GM19395 (cell line): ENCODE measurements around the gene GANAB.
"Not testable (repeated sequence)": the region's sequence is repeated elsewhere in the genome, so short reads cannot be mapped to it uniquely, and the experiment has no call there.

ENCODE experiments used
- ATAC-seq: cut with Tn5 transposase; IDR thresholded peaks from one replicate; pipeline ENCODE4 v1.9.1; 2021; ENCODE audit warnings: mild to moderate bottlenecking, moderate library complexity; ENCODE audit not compliant: unreplicated experiment

Gene GANAB

DNA sequence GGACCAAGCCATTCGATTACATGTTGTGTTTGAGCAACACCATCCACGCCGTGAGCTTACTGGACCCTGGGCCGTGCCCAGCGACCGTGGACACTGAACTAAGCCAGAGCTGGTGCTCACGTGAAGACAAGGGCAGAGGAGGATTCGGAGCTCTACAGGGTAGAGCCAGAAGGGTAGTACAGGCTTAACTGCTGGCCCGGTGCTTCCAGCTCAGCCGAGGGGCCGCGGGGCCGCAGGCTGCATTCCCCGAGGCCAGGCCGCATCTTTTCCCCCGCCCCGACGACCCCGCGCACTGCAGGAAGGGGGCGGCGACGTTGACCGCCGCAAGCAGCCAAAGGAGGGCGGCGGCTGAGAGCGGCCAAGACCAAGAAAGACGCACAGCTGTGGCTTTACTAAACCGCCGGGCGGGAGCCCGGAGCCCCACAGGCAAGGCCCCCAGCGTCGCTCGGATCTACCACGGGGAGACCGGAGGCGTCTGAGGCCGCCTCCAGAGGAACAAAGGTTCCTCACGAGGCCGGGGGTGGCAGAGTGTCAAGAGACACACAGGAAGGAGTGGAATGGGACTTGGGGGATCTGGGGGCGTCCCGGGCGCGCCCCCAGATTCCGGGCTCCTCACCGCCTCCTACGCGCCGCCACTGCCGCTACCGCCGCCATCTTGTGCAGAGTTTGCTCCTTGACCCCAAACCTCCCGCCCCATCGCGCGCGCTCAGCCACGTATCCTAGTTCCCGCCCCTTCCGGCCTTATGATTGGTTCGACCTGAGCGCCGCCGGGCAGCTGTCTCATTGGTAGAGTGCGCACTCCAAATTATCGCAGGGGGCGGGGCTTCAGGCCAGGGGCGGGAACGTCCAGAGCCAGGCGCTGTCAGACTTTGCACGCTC lies at the start of gene GANAB:
TSS of gene GANAB (minus strand) at position 668 of the 879 bp plus-strand sequence. CDS start at position 654, 14 bp downstream.
- peak; percentile 89 for ATAC-seq

DNA sequence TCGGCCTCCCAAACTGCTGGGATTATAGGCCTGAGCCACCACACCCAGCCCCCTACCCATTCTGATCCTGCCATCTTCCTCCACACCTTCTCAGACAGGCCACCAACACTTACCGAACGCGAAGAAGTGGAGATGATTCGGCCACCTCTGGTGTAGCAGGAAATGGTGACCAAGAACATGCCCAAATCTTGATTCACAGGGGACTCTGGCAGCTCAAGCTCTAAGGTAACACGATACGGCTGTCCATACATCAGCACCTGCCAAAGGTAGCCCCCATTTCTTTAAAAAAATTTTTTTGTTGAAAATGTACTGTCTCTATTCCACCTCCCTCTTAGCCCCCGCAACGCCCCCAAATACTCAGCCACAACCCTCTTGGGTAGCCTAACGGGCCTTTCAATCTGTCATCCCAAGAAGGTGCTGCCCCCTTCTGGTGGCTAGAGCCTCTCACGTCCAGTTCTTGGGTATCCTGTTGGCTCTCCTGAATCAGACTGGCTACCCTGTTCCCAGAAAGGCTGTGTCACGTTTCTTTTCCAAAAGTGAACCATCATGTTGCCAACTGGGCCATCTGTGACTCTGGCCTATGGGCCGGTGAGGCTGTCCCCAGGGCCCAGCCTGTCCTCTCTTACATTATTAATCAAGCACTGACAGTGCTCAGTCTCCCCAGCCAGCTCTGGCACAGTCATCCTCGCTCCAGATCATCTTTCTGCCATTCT lies 48.2 kb upstream of the GANAB start:
- no peak for ATAC-seq

DNA sequence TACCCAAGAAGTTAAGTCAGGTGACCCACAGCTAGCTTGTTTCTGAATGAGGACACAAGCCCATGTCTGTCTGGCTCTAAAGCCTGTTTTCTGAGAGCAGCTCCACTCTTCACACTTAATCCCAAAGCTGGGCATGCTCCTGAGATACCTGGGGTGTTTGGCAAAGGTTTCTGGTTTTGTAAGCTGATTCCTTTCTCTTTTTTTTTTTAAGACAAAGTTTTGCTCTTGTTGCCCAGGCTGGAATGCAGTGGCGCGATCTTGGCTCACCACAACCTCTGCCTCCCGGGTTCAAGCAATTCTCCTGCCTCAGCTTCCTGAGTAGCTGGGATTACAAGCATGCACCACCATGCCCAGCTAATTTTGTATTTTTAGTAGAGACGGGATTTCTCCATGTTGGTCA lies 47.2 kb upstream of the GANAB start:
- ATAC-seq = not testable (repeated sequence)

DNA sequence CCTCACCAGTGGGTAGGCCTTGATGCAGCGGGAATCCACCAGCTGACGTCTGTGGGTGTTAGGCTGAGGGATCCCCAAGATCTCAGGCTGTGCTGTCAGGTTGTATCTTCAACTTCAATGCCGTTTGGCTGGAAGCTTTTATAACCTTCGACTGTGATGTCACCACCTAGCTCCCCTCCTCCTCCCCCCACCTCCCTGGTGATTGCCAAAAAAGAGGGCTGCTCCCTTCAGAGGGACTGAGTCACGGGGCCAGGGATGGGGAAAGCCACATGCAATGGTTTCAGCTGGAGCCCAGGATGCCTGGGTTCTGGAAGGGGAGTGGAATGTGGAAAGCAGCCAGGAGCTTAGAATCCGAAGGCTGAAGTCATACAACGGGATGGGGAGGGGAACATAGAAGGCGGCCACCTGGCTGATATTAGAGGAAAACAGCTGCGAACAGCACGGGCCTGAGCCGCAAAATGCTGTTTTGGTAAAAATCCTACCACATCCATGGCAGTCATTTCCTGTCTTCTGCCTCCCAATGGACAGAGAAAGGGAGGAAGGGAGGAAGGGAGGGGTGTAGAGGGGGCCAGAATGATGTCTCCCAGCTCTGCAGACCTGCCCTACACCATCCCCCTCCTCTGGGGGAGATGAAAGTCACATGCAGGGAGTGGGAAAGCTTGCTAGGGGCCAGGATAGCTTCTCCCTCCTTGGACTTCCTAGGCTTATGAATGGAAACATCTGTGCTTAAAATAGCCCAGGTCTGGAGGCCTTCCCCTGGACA lies 43.2 kb upstream of the GANAB start, which contains the start of gene LRRN4CL:
TSS of gene LRRN4CL (minus strand) at position 110 of the 763 bp plus-strand sequence. CDS start 1,022 bp downstream, outside the sequence.
- ATAC-seq = no peak

DNA sequence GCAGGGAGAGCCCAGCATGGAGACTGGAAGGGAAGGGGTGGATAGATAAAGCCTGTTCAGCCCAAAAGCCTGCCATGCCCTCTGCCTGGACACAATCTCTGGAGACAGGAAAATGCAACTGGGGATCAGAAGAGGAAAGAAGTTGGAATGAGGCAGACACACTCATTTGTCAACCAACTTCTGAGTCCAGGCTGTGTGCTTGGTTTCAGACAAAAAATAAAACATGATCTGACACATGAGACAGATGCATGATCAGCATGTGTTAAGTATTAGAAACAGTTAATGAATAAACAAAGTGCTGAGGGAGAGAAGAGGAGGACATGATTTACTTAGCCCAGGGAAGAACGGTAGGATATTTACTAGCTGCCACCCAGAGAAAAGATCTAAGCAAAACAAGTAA lies 42.1 kb upstream of the GANAB start:
- ATAC-seq = no peak

DNA sequence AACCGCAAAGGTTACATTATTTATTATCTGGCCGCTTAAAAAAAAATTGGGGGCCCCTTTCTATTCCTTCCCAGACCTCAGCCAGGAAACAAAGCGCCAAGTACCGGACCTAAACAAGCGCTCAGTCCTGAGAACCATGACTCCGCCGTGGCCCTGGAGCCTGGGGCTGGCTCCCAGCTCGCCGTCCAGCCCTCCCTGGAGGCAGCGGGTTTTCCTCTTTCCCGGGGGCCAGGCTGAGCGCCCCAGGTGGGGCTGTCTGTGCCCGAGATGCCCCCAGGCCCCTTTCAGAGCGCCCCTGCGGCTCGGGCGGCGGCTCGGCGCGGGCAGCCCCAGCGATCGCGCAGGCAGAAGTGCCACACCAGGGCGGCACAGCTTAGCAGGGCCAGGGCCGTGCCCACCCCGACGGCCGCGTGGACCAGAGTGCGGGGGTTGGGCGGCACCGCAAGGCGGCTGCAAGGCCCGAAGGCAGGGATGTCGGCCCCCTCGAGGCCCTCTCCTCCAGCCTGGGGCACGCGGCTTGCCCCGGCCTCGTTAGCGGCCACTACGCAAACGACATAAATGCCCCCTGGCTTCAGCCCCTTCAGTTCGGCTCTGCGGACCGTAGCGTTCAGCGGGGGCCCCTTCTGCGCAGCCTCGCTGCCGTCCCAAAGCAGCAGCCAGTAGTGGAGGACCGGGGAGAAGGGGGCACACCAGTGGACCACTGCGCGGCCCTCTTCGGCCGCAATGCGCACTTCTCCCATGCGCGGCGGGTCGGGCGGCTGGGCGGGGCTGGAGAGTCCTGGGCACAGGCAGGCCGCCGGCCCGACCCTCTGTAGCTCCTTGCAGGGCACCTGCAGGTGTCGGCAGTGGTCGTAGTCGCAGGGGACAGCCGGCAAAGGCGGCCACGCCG lies 41.3 kb upstream of the GANAB start:
- no peak for ATAC-seq

DNA sequence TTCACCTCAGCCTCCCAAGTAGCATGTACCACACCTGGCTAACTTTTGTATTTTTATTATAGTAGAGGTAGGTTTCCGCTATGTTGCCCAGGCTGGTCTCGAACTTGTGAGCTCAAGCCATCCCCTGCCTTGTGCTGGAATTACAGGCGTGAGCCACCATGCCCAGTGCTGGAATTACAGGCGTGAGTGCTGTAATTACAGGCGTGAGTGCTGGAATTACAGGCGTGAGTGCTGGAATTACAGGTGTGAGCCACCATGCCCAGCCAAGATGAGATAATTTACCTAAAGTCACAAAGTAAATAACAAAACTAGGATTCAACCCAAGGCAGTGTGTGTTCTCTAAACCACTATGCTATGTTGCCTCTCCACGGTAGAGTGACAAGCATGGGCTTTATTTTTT lies 36.1 kb upstream of the GANAB start:
- ATAC-seq = no peak

DNA sequence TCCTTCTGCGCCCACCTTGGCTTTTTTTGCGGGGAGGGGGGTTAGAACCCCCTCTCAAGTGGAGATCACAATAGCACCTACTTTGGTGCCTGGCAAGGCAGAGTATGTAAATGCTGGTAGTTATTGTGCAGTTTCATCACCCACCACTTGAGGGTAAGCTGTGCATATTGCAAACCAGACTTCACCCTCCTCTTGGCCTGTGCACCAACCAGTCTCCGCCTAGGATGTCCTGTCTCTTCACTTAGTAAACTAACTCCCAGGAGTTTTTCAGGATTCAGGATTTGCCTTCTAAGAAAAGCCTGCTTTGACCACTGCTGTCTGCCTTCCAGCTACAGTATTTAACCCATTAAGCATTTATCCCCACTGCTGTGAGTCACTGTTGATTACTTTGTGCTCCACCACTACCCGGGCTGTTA lies 34.4 kb upstream of the GANAB start:
- ATAC-seq = no peak

DNA sequence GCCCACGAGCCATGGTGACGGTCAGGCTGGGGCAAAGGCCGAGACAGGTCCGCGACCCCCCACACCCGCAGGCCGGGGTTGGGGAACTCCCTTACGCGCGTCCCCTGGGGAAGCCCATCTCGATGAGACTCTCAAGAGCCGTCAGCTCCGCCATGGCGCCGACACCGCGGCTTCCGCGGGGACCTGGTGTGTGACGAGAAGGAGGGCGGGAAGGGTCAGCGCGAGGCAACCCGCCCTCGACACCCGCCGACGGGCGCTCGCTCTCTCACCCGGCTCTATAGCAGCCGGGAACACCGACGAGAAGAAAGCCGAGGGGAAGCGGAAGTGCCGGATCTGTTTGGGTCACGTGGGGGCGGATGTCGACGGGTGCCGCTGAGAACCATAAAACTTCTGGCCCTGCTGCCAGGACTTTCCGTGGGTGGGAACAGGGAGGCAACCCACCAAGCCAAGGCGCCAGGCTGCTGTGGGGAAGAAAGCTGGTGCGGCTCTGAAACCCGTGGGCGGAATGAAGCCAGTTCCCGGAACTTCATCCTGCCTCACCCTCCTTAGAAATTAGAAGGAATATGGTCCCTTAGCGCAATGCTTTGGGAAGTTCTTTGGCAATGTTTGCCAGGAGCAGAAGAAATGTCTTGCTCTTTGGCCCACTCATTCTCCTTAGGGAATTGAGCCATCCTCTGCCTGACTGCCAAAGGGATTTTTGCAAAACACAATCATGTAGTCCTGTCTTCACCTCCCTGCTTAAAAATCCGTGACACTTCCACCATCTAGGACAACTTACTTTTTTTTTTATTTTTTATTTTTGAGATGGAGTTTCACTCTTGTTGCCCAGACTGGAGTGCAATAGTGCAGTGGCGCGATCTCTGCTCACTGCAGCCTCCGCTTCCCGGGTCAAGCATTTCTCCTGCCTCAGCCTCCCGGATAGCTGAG lies 32.6 kb upstream of the GANAB start, which contains the start of gene UBXN1:
TSS of gene UBXN1 (minus strand) at position 304 of the 927 bp plus-strand sequence. CDS start at position 154, 150 bp downstream.
- peak; percentile 84 for ATAC-seq

DNA sequence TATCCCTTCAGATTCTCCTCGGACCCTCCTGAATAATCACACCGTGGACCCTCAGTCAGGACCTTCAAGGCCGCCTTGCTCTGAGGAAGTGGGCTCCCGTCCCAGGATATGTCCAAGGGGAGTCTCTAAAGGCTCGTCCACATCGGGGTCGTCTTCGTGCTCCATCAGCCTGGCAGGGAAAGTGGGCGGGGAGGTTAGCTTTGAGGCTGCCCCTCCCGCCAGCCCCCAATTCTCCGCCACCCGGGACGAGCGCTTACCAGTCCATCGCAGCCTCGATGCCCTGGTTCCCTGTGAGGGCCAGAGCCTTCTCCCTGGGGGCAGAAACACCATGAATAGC lies 32.0 kb upstream of the GANAB start:
- ATAC-seq = no peak

DNA sequence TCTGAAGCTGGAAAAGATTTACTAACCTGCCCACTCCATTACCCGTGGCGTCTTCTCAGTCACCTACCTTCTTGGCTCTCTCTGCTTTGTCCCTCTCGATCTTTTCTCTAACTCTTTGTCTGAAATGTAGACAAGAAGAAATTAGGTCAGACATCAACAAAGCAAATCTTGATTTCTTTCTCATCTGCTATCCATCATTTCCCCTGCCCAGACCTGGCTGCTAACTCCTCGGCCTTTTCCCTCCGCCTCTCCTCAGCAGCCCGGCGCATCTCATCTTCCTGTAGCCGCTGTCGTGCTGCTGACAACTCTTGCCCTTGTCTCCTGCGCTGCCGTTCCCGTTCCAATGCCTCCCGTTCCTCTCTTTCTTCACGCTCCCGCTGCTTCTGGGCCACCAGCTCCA lies 31.3 kb upstream of the GANAB start:
- ATAC-seq = no peak

DNA sequence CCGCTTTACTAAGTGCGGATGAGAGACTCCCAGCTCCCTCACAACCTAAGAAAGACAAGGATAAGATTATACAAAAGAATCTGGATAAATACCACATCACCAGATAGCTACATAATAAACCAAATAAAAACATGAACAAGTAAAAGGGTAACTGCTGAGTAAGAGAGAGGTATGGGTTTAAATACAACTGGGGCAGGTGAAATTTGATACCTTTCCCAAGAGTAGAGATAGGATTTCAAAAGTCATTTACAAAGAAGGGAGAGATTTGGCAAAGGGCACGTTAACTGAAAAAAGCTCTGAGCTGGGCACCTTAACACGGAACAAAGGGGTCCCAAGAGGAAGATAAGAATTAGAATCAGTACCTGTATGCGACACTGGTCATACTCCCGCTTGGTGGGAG lies 30.7 kb upstream of the GANAB start:
- no peak for ATAC-seq

DNA sequence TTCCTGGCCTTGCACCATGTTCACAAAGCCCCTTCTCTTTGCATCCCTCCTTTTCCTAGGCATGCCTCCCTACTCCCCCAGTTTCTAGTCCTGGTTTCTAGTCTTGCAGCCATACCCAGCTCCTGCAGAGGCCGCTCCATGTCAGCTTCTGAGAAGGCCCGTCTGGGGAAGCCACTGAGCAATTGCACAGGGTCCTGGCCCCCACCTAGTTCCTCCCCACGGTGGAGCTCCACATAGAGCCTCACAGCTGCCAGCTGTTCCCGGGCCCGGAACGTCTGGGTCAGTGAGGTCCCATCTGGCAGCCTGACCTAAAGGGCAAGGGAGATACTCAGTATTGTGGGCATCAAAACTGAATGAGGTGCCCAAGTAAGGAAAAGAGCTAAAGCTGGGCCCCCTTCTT lies 30.3 kb upstream of the GANAB start:
- ATAC-seq = no peak

DNA sequence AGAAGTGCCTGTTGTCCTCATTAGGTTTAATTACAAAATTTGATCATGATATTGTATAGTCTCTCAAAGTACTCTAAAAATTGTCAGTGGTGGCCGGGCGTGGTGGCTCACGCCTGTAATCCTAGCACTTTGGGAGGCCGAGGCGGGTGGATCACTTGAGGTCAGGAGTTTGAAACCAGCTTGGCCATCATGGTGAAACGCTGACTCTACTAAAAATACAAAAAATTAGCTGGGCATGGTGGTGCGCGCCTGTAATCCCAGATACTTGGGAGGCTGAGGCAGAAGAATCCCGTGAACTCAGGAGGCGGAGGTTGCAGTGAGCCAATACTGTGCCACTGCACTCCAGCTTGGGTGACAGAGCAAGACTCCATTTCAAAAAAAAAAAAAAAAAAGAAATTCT lies 29.0 kb upstream of the GANAB start:
- not testable (repeated sequence) for ATAC-seq

DNA sequence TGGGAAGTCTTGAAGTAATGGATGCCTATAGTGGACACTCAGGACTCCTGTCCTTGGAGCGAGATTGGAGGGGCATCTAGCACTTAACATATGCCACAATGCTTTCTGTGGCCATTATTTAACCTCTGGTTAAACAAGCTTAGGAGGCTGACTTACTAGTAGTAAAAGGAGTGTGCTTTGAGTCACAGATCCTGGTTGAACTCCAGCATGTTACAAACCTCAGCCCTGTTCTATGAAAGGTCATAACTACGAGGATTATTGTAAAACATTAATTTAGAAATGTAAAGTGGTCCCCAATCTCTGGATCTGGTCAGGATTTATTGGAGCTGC lies 26.7 kb upstream of the GANAB start:
- ATAC-seq = no peak

DNA sequence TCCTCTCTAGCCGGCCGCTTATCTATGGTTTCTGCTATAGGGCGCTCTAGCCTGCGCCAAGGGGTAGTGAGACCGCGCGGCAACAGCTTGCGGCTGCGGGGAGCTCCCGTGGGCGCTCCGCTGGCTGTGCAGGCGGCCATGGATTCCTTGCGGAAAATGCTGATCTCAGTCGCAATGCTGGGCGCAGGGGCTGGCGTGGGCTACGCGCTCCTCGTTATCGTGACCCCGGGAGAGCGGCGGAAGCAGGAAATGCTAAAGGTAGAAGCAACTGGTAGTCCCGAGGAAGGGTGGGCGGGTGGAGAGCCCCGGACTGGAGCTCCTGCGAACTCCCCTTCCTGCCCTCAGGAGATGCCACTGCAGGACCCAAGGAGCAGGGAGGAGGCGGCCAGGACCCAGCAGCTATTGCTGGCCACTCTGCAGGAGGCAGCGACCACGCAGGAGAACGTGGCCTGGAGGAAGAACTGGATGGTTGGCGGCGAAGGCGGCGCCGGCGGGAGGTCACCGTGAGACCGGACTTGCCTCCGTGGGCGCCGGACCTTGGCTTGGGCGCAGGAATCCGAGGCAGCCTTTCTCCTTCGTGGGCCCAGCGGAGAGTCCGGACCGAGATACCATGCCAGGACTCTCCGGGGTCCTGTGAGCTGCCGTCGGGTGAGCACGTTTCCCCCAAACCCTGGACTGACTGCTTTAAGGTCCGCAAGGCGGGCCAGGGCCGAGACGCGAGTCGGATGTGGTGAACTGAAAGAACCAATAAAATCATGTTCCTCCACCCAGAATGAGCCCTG lies 25.4 kb upstream of the GANAB start, which contains the start of the genes LBHD1 and UQCC3:
TSS of gene LBHD1 (minus strand) at position 660 of the 782 bp plus-strand sequence. CDS start 2,236 bp downstream, outside the sequence.
TSS of gene UQCC3 (plus strand) at position 66 of the 782 bp plus-strand sequence. CDS start at position 139, 73 bp downstream.
- ATAC-seq = peak; percentile 63

DNA sequence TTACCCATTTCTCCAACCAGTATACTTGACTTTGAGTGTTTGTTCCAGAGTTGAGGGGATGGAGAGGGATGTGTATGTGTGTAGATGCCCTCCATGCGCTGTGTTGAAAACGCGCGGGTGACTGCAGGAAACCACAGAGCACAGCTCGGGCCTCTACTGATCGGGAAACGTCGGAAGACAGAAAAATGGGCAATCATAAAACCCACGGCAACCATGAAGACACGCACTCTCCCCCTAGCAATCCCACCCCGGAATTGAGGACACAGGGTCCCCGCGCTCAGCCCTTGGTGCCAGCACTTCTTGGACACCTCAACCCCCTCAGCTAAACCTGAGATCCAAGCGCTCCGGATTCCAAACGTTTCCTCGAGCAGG lies 24.8 kb upstream of the GANAB start:
- ATAC-seq = peak; percentile 6

DNA sequence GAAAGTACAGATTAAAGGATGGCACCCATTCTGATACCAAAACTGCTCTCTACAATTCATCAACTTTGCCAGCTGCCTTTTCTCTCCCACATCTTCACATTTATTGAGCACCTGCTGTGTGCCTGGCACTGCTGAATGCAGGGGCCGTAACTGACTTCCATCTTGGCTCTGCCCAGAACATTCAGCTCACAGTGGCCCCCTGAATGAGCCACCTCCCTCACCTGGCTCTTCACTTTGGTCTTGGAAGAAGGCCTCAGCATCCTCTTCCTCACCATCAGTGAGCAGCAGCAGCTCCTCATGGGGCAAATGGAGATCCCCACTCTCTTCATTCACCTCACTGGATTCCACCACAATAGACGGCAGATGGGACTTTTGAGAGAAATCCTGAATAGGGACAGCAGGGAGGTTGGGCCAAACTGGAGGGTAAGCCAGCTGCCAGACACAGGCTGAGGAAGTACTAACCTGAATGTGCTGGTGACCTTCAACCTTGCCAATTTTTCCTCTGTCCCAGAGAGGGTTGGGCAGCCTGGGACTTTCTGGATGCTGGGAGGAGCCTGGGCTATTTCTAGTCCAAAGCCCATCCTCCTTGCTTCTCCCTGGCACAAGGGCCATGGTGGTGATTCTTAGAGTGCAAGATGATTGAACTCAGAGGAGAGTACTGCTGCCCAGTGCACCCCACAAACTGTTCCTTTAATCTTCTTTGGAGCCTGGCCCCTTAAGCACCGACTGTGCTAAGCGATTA lies 23.2 kb upstream of the GANAB start:
- no peak for ATAC-seq
